ENCODE results near the gene TANC1.

GRCh38 chr2:159147690-159148089, 179.2 kb downstream of the TANC1 start:
- TF ChIP-seq POLR2A (IDR thresholded peaks at IDR 0.05; ENCODE audit: low read length) (peak; percentile 27), GATA1 (IDR thresholded peaks at IDR 0.05; ENCODE audit: low read depth, low read length) (no peak)

Data from erythroblast (primary cell).